ENCODE results near the gene ANKUB1.

Gene ANKUB1

GRCh38 chr3:149790698-149791097, 1.7 kb downstream of the ANKUB1 start:
- no peak overlapping the region for H3K4me3 ChIP-seq (ENCODE audit: low read length)
- TF ChIP-seq CTCF (conservative IDR thresholded peaks at IDR 0.05; ENCODE audit: low read depth, low read length): no peak
- DNase-seq (ENCODE audit: low read depth): no peak

DNA sequence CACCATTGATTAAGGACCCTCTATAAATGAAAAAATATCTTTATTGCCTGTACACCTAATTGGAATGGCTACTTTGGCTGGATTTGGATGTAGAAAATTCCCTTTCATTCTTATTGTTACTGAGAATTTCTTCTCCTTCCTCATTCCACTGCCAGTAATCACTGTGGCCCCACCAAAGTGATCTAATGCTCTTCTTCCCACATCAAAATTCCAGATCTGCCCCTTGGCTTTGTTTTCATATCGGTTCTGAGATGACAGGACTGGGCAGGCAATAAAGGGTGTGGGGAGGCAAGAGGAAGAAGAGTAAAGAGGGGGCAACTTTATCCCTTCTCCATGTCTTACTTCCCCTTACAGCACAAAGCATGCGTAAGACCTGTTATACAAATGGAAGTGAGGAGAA, 2.1 kb downstream of the ANKUB1 start:
- no peak for TF ChIP-seq CTCF (conservative IDR thresholded peaks at IDR 0.05; ENCODE audit: low read depth, low read length)
- no peak for DNase-seq (ENCODE audit: low read depth)
- H3K4me3 ChIP-seq (ENCODE audit: low read length): no peak overlapping the region

DNA sequence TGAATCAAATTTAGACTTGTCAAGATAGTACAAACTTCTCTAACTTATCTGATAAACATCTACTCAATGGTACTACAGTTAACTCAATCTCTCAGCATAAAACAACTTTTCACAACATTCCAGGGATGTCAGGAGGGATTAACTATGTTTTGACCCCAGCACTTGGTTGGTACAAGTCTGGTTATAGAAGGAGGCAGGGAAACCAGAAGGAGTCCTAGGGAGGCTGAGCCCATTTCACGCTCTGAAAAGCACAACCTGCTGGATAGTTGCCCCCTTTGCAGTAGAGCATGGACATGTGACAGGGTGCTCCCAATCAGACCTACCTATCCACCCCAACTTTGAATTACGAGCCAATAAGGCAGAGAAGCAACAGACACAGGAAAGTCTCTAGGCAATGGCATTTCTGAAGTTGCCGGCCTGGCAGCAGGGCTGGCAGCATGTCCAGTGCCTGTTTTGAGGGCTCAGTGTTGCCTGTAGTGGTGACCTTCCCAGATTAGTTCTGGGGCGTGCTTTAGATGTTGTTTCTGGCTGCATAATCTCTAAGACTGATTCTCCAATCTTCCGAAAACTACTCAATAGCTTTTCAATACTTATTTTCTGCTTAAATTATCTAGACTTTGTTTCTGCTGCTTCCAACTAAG, 8.2 kb downstream of the ANKUB1 start:
- no peak overlapping the region for H3K4me3 ChIP-seq (ENCODE audit: low read length)
- TF ChIP-seq CTCF (conservative IDR thresholded peaks at IDR 0.05; ENCODE audit: low read depth, low read length): no peak
- DNase-seq (ENCODE audit: low read depth): peak; percentile 97

DNA sequence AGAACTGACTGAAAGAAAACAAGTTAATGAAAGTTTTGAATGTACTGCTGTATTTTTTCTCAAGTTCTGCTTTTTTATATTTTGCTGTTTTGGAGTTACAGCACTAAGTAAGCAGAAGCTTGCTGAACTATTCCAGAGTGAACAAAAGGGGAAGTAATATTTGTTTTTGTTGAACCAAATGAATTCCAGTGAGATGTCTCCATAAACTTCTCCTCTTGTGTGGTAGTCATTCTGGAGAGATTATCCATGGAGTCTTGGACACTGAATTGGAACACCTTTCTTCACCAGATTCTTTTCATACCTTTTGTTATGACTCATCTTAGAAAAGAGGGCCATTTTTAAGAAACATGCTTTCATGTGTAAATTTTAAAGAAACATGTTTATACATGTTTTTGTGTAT, 8.8 kb downstream of the ANKUB1 start:
- DNase-seq (ENCODE audit: low read depth): peak; percentile 80
- no peak for TF ChIP-seq CTCF (conservative IDR thresholded peaks at IDR 0.05; ENCODE audit: low read depth, low read length)
- no peak overlapping the region for H3K4me3 ChIP-seq (ENCODE audit: low read length)

- no peak for DNase-seq (ENCODE audit: low read depth)
- no peak for TF ChIP-seq CTCF (conservative IDR thresholded peaks at IDR 0.05; ENCODE audit: low read depth, low read length)
- H3K4me3 ChIP-seq (ENCODE audit: low read length): no peak overlapping the region
These were observed 10.6 kb downstream of the ANKUB1 start for GRCh38 chr3:149781741-149782140.

GRCh38 chr3:149781211-149781610, 11.1 kb downstream of the ANKUB1 start:
- no peak overlapping the region for H3K4me3 ChIP-seq (ENCODE audit: low read length)
- no peak for TF ChIP-seq CTCF (conservative IDR thresholded peaks at IDR 0.05; ENCODE audit: low read depth, low read length)
- no peak for DNase-seq (ENCODE audit: low read depth)

- no peak for TF ChIP-seq CTCF (conservative IDR thresholded peaks at IDR 0.05; ENCODE audit: low read depth, low read length)
- no peak overlapping the region for H3K4me3 ChIP-seq (ENCODE audit: low read length)
- no peak for DNase-seq (ENCODE audit: low read depth)
These were observed 14.7 kb downstream of the ANKUB1 start for GRCh38 chr3:149777414-149778214.

Measured in retinal pigment epithelial cell (primary cell).